Ishikawa (cell line): ENCODE results near the gene EIF4A3.

Source experiments
- CEBPB ChIP-seq: IDR thresholded peaks from 2 replicates; pipeline ENCODE4 v1.6.1; 2012
- CREB1 ChIP-seq: IDR thresholded peaks from 2 replicates; pipeline ENCODE4 v1.6.1; 2012; ENCODE audit warnings: low read depth
- EGR1 ChIP-seq: IDR thresholded peaks from 2 replicates; pipeline ENCODE4 v1.6.1; 2012
- EP300 ChIP-seq: IDR thresholded peaks from 2 replicates; pipeline ENCODE4 v1.6.1; 2012; ENCODE audit warnings: borderline replicate concordance
- FOXM1 ChIP-seq: IDR thresholded peaks from 2 replicates; pipeline ENCODE4 v1.6.1; 2012; ENCODE audit warnings: low read depth, borderline replicate concordance
- NFIC ChIP-seq: IDR thresholded peaks from 2 replicates; pipeline ENCODE4 v1.6.1; 2012
- RAD21 ChIP-seq: IDR thresholded peaks from 2 replicates; pipeline ENCODE4 v1.6.1; 2012; ENCODE audit warnings: low read depth
- TAF1 ChIP-seq: IDR thresholded peaks from 2 replicates; pipeline ENCODE4 v1.6.1; 2012; ENCODE audit warnings: low read depth, mild to moderate bottlenecking
- TCF12 ChIP-seq: IDR thresholded peaks from 2 replicates; pipeline ENCODE4 v1.6.1; 2012; ENCODE audit warnings: low read depth
- TEAD4 ChIP-seq: IDR thresholded peaks from 2 replicates; pipeline ENCODE4 v1.6.1; 2012
- YY1 ChIP-seq: IDR thresholded peaks from 2 replicates; pipeline ENCODE4 v1.6.1; 2012; ENCODE audit warnings: low read depth
- ZBTB7A ChIP-seq: IDR thresholded peaks from 2 replicates; pipeline ENCODE4 v1.6.1; 2012; ENCODE audit warnings: low read depth
- TF ChIP-seq, protein P1 (sequence below): IDR thresholded peaks from 2 replicates; pipeline ENCODE4 v1.6.1; 2012
- TF ChIP-seq, protein P2 (sequence below): IDR thresholded peaks from 2 replicates; pipeline ENCODE4 v1.6.1; 2012
- TF ChIP-seq, protein P3 (sequence below): IDR thresholded peaks from 2 replicates; pipeline ENCODE4 v1.6.1; 2012; ENCODE audit warnings: low read depth, mild to moderate bottlenecking

Gene EIF4A3

DNA sequence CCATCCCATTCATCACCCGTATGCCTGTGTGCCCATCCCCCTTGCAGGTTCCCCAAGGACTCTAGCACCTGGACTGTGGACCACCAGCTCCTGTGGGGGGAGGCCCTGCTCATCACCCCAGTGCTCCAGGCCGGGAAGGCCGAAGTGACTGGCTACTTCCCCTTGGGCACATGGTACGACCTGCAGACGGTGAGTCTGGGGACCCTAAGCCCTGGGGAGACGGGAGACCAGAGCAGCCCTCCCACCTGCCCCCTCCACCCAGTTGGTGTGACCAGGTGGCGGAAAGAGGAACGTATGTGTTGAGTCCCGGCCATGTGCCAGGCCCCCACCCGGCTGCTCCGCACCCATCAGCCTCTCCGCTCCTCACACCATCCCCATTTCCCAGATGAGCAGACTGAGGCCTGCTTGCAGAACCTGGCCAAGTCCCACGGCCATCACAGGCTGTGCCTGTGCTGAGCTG is 30.0 kb downstream of the EIF4A3 start:
- no peak for TF ChIP-seq YY1
- TF ChIP-seq, protein P1, sequence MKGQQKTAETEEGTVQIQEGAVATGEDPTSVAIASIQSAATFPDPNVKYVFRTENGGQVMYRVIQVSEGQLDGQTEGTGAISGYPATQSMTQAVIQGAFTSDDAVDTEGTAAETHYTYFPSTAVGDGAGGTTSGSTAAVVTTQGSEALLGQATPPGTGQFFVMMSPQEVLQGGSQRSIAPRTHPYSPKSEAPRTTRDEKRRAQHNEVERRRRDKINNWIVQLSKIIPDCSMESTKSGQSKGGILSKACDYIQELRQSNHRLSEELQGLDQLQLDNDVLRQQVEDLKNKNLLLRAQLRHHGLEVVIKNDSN, result no peak
- TF ChIP-seq RAD21, result no peak
- TF ChIP-seq TCF12, result no peak
- TF ChIP-seq, protein P2, sequence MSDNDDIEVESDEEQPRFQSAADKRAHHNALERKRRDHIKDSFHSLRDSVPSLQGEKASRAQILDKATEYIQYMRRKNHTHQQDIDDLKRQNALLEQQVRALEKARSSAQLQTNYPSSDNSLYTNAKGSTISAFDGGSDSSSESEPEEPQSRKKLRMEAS, result no peak
- TF ChIP-seq TAF1, result no peak
- no peak for TF ChIP-seq ZBTB7A
- TF ChIP-seq TEAD4, result no peak

DNA sequence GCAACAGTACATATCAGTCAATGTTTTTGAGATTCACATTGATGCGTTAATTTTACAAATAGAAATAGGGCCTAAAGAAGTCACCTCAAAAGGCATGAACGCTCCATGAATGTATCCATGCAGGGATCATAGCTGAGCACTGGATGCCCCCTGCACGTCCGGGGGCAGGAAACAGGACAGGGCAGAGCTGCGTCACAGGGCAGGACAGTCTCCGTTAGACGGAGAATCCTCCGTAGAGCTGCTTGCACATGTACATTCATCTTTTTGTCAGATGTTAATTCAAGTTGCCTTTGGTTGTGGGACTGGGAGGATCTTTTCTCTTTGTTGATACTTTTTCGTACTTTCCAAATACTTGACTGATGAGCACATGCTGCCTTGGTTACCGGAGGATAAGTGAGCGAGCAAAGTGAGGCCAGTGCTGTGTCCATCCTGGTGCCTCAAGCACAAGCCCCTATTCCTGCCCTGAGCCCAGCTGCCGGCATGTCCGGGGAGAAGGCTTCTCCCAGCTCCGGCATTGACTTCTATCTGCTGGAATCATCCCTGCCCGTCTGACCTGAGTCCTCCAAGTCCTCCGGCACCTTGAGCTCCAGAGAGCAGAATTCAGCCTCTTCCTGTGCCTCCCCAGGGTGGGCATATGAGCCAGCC is 30.5 kb downstream of the EIF4A3 start:
- TF ChIP-seq, protein P1, result no peak

DNA sequence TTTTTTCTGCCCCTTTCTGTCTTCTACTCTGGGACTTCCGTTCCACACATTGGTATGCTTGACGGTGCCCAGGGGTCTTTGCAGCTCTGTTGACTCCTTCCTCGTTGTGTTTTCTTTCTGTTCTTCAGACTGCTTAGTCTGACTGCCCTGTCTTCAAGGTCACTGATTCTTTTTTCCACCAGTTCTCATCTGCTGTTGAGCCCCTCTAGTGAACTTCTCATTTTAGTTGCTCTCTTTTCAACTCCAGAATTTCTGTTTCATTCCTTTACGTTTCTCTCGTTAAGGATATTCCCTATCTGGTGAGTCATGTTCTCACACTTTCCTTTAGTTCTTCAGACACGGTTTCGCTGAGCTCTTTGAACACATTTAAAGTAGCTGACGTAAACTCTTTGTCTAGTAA is 31.8 kb downstream of the EIF4A3 start:
- TF ChIP-seq CEBPB (no peak), TCF12 (no peak), YY1 (no peak), NFIC (no peak), TAF1 (no peak), EP300 (no peak), CREB1 (no peak), RAD21 (no peak), ZBTB7A (no peak), TEAD4 (no peak), FOXM1 (no peak), EGR1 (no peak)
- TF ChIP-seq, protein P1, result no peak
- TF ChIP-seq, protein P2, result no peak
- TF ChIP-seq, protein P3, sequence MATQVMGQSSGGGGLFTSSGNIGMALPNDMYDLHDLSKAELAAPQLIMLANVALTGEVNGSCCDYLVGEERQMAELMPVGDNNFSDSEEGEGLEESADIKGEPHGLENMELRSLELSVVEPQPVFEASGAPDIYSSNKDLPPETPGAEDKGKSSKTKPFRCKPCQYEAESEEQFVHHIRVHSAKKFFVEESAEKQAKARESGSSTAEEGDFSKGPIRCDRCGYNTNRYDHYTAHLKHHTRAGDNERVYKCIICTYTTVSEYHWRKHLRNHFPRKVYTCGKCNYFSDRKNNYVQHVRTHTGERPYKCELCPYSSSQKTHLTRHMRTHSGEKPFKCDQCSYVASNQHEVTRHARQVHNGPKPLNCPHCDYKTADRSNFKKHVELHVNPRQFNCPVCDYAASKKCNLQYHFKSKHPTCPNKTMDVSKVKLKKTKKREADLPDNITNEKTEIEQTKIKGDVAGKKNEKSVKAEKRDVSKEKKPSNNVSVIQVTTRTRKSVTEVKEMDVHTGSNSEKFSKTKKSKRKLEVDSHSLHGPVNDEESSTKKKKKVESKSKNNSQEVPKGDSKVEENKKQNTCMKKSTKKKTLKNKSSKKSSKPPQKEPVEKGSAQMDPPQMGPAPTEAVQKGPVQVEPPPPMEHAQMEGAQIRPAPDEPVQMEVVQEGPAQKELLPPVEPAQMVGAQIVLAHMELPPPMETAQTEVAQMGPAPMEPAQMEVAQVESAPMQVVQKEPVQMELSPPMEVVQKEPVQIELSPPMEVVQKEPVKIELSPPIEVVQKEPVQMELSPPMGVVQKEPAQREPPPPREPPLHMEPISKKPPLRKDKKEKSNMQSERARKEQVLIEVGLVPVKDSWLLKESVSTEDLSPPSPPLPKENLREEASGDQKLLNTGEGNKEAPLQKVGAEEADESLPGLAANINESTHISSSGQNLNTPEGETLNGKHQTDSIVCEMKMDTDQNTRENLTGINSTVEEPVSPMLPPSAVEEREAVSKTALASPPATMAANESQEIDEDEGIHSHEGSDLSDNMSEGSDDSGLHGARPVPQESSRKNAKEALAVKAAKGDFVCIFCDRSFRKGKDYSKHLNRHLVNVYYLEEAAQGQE, result no peak

DNA sequence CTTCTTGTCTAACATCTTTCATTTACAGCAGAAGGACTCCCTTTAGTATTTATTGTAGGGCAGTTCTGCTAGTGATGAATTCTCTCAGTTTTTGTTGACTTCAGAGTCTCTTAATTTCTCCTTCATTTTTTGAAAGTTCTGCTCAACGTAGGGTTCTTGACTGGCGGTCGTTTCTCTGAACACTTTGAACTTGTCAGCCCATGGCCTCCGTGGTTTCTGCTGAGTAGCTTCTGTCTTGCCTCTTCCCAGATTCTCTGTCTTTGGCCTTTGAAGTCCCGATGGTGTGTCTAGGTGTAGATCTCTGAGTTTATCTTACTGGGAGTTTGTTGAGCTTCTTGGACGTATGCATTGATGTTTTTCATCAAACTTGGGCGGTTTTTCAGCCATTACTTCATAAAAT is 32.2 kb downstream of the EIF4A3 start:
- TF ChIP-seq, protein P2, result no peak
- TF ChIP-seq CREB1 (no peak), NFIC (no peak), EP300 (no peak), ZBTB7A (no peak), CEBPB (no peak)
- TF ChIP-seq, protein P1, result no peak

DNA sequence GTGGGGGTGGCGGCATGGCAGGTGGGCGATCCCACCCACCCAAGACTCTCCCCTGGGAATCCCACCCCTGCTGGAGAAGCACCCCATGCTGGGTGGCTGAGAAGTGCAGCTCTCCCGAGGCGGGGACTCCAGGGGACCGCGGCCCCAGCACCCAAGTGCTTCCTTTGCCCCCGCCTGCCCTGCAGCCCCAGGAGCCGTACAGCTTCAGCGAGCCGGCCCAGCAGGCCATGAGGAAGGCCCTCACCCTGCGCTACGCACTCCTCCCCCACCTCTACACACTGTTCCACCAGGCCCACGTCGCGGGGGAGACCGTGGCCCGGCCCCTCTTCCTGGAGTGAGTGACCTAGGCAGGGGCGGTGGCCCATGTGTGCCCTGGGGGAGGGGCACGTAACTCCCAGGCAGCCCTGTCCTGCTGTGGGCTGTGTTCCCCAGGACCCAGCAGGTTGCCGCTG is 33.9 kb downstream of the EIF4A3 start:
- TF ChIP-seq CREB1, result no peak
- TF ChIP-seq ZBTB7A, result no peak
- TF ChIP-seq YY1, result no peak
- TF ChIP-seq NFIC, result no peak
- TF ChIP-seq RAD21, result no peak
- TF ChIP-seq, protein P1, result no peak
- no peak for TF ChIP-seq EGR1
- TF ChIP-seq CEBPB, result no peak
- TF ChIP-seq TAF1, result no peak
- no peak for TF ChIP-seq FOXM1
- no peak for TF ChIP-seq TEAD4
- TF ChIP-seq EP300, result no peak
- TF ChIP-seq, protein P2, result no peak
- TF ChIP-seq, protein P3, result no peak
